Transverse colon (tissue), 4 donors: ENCODE data around the gene ATF4. TPM values are rescaled to one million over a fixed set of nuclear protein-coding genes. Genes with fewer than 3 reads are reported as not detected.

Source experiments
- DNase-seq: peaks from one replicate; pipeline ENCODE4 v3.0.0-alpha.2; 2019
- H3K27ac ChIP-seq, 4 donors: fragments of 200-600 bp; sonication (generic); 2 replicates each; pipeline ENCODE4 v1.5.1; 2016 to 2018; ENCODE audit warnings: inconsistent platforms in 4 of 4
- H3K27me3 ChIP-seq: fragments of 200-600 bp; sonication (generic); 2 replicates; pipeline ENCODE4 v1.5.1; 2017; ENCODE audit warnings: inconsistent platforms
- H3K36me3 ChIP-seq, 4 donors: fragments of 200-600 bp; sonication (generic); 2 replicates each; pipeline ENCODE4 v1.5.1; 2017 to 2019; ENCODE audit warnings: inconsistent platforms in 4 of 4
- H3K4me1 ChIP-seq, 4 donors: fragments of 200-600 bp; sonication (generic); 2 replicates each; pipeline ENCODE4 v1.5.1; 2017 to 2020; ENCODE audit warnings: inconsistent platforms in 4 of 4
- H3K4me3 ChIP-seq, 4 donors: fragments of 200-600 bp; sonication (generic); 1 replicate in 1 of 4; 2 replicates in 3 of 4; pipeline versions ENCODE4 v1.5.1 to v1.6.1; 2017 to 2019; ENCODE audit warnings: inconsistent platforms in 4 of 4
- H3K9me3 ChIP-seq, 2 donors: fragments of 200-600 bp; sonication (generic); 2 replicates each; pipeline ENCODE4 v1.5.1; 2017 to 2019; ENCODE audit warnings: inconsistent platforms in 2 of 2
- EP300 ChIP-seq: sonication (generic); formaldehyde crosslinking; IDR thresholded peaks from one replicate; pipeline ENCODE4 v1.6.1; 2017; ENCODE audit warnings: antibody characterized with exemption, low read depth
- POLR2A ChIP-seq: fragments of 450-650 bp; IDR thresholded peaks from one replicate; pipeline ENCODE4 v1.6.1; 2016; ENCODE audit warnings: antibody characterized with exemption, mild to moderate bottlenecking, moderate library complexity
- POLR2AphosphoS5 ChIP-seq, 3 donors: sonication (generic); formaldehyde crosslinking; IDR thresholded peaks; one replicate each; pipeline ENCODE4 v1.6.1; 2016; ENCODE audit warnings: antibody characterized with exemption in 3 of 3
- WGBS, 2 donors: methylation state at CpG; one replicate each; pipeline ENCODE4 v1.1.5; 2018; ENCODE audit warnings: low coverage in 1 of 2; 5-methylcytosine and 5-hydroxymethylcytosine counted together
- in situ Hi-C, 4 donors: fragments of 200-750 bp; cut with MboI; loops; one replicate each; pipeline versions ENCODE4 v1.15.0 to v1.15.1; 2017; ENCODE audit warnings: low sequenced_read_pairs in 3 of 4, low pct_ligation_motif_present in 1 of 4, low pct_unique_long_range_greater_than_20kb in 1 of 4
- intact Hi-C: fragments of 100-400 bp; cut with DNase I; formaldehyde crosslinking; loops from one replicate; pipeline ENCODE4 v1.15.1; 2023; ENCODE audit warnings: low total_unique reads
- total RNA-seq, 4 donors: library from RNA; depleted of rRNA; stranded (reverse); fragments of >200 nt; gene quantifications; one replicate each; pipeline ENCODE4 v1.1.0, GENCODE V29; 2016
- TF ChIP-seq, protein P1 (sequence below), 5 experiments: fragments of 200-600 bp in 3 of 5; fragments of 450-650 bp in 2 of 5; sonication (generic) in 3 of 5; IDR thresholded peaks; 1 replicate in 2 of 5; 2 replicates in 3 of 5; pipeline ENCODE4 v1.5.1; 2016 to 2017; ENCODE audit warnings: antibody characterized with exemption in 5 of 5, inconsistent platforms in 3 of 5, mild to moderate bottlenecking in 2 of 5, moderate library complexity in 1 of 5

The ATF4 gene, protein sequence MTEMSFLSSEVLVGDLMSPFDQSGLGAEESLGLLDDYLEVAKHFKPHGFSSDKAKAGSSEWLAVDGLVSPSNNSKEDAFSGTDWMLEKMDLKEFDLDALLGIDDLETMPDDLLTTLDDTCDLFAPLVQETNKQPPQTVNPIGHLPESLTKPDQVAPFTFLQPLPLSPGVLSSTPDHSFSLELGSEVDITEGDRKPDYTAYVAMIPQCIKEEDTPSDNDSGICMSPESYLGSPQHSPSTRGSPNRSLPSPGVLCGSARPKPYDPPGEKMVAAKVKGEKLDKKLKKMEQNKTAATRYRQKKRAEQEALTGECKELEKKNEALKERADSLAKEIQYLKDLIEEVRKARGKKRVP
- total RNA-seq, result 100 to 1,000 TPM; 262 to 566 (median 339) TPM

DNA sequence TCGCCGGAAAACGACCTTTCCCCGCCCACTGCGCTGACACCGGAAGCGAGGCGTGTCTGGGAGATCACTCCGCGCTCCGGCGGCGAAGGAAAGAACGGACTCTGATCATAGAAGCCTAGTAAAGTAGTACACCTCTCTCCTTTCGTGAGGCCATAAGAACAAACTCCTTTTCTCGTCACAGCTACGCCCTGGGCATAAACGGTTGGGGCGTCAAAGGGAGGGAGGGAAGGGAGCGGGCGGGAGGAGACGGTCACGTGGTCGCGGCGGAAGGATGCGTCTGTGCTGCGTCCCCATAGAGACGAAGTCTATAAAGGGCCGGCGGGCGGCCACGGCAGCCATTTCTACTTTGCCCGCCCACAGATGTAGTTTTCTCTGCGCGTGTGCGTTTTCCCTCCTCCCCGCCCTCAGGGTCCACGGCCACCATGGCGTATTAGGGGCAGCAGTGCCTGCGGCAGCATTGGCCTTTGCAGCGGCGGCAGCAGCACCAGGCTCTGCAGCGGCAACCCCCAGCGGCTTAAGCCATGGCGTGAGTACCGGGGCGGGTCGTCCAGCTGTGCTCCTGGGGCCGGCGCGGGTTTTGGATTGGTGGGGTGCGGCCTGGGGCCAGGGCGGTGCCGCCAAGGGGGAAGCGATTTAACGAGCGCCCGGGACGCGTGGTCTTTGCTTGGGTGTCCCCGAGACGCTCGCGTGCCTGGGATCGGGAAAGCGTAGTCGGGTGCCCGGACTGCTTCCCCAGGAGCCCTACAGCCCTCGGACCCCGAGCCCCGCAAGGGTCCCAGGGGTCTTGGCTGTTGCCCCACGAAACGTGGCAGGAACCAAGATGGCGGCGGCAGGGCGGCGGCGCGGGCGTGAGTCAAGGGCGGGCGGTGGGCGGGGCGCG, at the start of gene ATF4:
TSS of gene ATF4 (plus strand) at position 337 of the 880 bp plus-strand sequence. CDS start 884 bp downstream, outside the sequence.
- WGBS, 2 donors, result 1% methylated on average over 70 of the region's 86 CpGs; no CpG with 5 or more reads in 1 of the 2 donors
- intact Hi-C loops, result loop anchor here (10.0 kb wide), 1 partner anchor 346 kb away; no protein-coding TSS in a partner anchor

DNA sequence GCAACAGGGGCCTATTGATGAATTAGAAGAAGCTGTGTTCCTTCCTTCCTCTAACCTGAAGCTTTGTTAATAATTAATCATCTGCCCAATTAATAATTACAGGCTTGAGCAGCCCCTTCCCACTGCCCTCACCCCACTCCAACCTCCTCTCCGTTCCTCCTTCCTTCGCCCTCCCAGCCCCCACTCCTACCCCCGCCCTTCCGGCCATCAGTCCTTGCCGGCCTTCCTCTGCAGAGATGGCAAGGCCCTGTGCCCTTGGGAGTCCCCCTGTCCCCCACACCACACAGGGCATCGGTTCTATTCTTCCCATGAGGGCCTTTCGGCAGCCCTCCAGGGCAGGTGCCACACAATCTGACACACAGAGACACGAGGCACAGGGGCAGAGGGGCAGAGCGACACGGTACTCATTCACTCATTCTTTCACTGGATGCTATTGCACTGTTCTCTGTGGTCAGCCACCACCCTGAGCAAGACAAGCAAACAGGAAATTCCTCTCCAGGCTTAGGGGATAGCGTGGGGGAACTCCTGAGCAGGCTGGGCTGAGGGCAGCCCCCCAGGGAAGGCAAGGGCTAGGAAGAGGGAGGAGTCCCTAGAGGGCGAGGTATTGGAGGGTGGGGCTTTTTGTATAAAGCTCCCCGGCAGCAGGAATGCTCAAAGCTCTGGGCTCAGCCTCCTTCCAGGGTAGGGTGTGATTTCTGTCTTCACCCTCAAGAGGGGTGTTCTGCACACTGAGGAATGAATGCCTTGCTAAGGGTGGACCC, 48.8 kb upstream of the ATF4 start:
- H3K4me1 ChIP-seq, result peaks cover 21 to 63% (median 47%) of the 10 kb centered on the region in 4 donors
- H3K27ac ChIP-seq, result peak overlapping the region; percentile 59 to 82 (median 75)
- H3K27me3 ChIP-seq, result no peaks in the 10 kb centered on the region
- DNase-seq, result peak; percentile 34
- 33 to 40% methylated on average over 1 to 13 of the region's 13 CpGs for WGBS, 2 donors
- no peaks in the 10 kb centered on the region for H3K9me3 ChIP-seq
- in situ Hi-C loops (no loop called here), intact Hi-C loops (no loop called here)
- TF ChIP-seq POLR2AphosphoS5 (IDR thresholded peaks at IDR 0.05), result no peak
- TF ChIP-seq, protein P1, sequence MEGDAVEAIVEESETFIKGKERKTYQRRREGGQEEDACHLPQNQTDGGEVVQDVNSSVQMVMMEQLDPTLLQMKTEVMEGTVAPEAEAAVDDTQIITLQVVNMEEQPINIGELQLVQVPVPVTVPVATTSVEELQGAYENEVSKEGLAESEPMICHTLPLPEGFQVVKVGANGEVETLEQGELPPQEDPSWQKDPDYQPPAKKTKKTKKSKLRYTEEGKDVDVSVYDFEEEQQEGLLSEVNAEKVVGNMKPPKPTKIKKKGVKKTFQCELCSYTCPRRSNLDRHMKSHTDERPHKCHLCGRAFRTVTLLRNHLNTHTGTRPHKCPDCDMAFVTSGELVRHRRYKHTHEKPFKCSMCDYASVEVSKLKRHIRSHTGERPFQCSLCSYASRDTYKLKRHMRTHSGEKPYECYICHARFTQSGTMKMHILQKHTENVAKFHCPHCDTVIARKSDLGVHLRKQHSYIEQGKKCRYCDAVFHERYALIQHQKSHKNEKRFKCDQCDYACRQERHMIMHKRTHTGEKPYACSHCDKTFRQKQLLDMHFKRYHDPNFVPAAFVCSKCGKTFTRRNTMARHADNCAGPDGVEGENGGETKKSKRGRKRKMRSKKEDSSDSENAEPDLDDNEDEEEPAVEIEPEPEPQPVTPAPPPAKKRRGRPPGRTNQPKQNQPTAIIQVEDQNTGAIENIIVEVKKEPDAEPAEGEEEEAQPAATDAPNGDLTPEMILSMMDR (IDR thresholded peaks at IDR 0.05), result no peak
- TF ChIP-seq EP300, result no peak
- TF ChIP-seq POLR2A, result no peak
- no peak overlapping the region for H3K4me3 ChIP-seq
- H3K36me3 ChIP-seq, result no peaks in the 10 kb centered on the region

More for the DNA sequence above, at the start of gene ATF4:
- H3K4me3 ChIP-seq, result peak within 1 kb of the TSS; percentile 93 to 96 (median 94)
- H3K9me3 ChIP-seq, result no peaks in the 10 kb centered on the region
- in situ Hi-C loops, result no loop called here
- H3K27ac ChIP-seq, result peak within 1 kb of the TSS; percentile 96 to 100 (median 100)
- TF ChIP-seq, protein P1 (IDR thresholded peaks at IDR 0.05), result peak in 1 of 5 experiments; percentile 10
- peak; percentile 98 to 100 (median 100) for TF ChIP-seq POLR2AphosphoS5 (IDR thresholded peaks at IDR 0.05)
- peak; percentile 100 for TF ChIP-seq POLR2A
- TF ChIP-seq EP300, result no peak
- peak; percentile 91 for DNase-seq
- no peaks in the 10 kb centered on the region for H3K27me3 ChIP-seq
- H3K4me1 ChIP-seq, result peaks cover 22 to 50% (median 42%) of the 10 kb centered on the region in 4 donors
- peaks cover 0 to 20% (median 11%) of the 10 kb centered on the region in 4 donors for H3K36me3 ChIP-seq

DNA sequence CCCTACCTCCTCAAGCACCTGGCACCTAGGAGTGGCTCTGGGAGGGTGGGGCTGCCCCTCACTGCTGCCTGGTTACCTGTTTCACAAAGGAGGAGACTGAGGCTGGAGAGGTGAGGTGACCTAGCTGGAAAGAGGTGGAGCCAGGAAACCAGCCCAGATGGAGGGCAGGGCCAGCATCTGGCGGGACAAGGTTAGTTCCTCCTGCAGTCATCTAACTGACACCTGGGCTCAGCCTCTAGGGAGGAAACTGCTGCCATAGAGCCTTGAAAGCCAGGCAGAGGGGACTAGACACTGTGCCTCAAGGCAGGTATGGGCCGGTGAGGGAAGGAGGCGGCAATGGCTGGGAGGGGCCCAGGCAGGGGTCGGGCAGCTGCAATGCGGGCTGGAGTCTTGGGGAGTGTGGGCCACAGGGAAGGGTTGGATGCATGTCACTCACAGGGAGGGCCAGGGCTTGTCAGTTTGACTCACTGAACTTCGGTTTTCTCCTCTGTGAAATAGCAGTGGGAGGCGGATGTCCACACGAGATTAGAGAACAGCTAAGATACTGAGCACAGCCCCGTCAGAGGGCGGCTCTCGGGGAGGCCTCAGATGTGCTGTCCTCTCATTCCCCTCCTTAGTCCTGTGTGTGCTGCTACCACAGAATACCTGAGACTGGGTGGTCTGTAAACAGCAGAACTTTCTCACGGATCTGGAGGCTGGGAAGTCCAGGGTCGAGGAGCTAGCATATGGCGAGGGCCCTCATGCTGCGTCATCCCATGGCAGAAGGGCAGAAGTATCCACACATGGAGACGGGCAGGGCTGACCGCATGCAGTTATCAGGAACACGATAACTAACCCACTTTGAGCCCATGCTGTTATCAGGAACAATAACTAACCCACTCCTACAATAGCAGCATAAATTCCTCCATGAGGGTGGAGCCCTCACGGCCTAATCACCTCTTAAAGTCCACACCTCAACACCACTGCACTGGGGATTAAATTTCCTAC, 47.5 kb upstream of the ATF4 start:
- Histone ChIP-seq H3K4me3 (peak overlapping the region in 1 of 4 donors; percentile 5), H3K4me1 (peaks cover 21 to 58% (median 47%) of the 10 kb centered on the region in 4 donors), H3K9me3 (no peaks in the 10 kb centered on the region), H3K27ac (peak overlapping the region; percentile 59 to 82 (median 75)), H3K27me3 (no peaks in the 10 kb centered on the region), H3K36me3 (no peaks in the 10 kb centered on the region)
- TF ChIP-seq POLR2AphosphoS5 (IDR thresholded peaks at IDR 0.05), result peak in 2 of 3 donors; percentile 31 to 55
- TF ChIP-seq EP300, result no peak
- peak; percentile 47 for TF ChIP-seq POLR2A
- 49% methylated on average over 19 of the region's 19 CpGs; no CpG with 5 or more reads in 1 of the 2 donors for WGBS, 2 donors
- DNase-seq, result peak; percentile 79
- intact Hi-C loops (no loop called here), in situ Hi-C loops (no loop called here)
